NCI-H1930 (cell line): ENCODE measurements around the gene SLC39A11.
"Not testable (repeated sequence)": the region's sequence is repeated elsewhere in the genome, so short reads cannot be mapped to it uniquely, and the experiment has no call there.

Experiments used
- DNase-seq, 2 experiments: peaks; one replicate each; lab custom pipeline; 2025; lab: John Stamatoyannopoulos, UW

SLC39A11 gene

GRCh38 chr17:73071066-73071999 is 21.2 kb downstream of the SLC39A11 start:
- DNase-seq: no peak

DNA sequence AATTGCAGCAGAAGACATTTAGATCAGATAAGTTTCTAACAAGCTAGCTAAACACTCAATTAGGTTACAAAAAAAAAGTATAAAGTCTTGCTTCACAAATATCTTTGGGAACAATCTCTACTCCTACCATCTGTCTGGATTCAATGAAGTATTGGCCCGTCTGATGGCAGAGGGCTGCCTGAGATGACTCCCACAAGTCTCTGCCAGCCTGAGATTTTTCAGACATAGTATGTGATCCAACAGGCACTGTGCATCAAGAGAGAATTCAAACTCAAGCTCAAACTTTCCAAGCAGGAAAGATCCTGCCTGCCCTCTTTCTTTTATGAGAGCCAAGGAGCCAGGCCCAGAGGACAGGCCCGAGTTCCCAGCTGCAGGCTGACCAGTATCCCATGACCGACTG is 22.6 kb downstream of the SLC39A11 start:
- no peak for DNase-seq

DNA sequence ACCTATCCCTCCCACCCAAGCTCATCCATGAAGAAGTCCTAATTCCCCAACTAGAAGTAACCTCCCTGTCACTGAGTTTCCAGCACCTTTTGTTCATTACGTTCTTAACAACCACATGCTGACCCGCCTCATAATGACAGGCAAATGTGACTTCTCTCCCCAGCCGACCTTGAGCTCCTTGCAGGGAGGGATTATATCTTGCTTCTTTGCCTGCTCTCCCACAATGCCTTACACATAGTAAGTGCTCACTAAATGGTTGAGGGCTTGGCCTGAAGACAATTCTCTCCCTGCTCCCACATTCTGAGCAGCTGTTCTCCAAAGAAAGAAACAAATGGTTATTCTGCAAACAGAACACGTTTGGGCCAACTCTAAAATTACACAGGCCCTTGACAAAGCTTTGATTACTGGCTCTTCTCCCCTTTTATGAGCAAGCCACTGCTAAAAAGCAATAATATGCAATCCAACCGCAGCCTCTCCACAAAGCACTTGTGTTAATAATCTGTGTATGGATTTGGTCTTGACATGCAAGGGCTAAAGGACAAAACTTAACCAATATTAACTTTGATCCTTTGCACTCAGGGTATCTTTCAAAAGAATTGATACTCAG is 23.2 kb downstream of the SLC39A11 start:
- no peak for DNase-seq

GRCh38 chr17:73068322-73069153 is 23.9 kb downstream of the SLC39A11 start:
- DNase-seq: no peak

DNA sequence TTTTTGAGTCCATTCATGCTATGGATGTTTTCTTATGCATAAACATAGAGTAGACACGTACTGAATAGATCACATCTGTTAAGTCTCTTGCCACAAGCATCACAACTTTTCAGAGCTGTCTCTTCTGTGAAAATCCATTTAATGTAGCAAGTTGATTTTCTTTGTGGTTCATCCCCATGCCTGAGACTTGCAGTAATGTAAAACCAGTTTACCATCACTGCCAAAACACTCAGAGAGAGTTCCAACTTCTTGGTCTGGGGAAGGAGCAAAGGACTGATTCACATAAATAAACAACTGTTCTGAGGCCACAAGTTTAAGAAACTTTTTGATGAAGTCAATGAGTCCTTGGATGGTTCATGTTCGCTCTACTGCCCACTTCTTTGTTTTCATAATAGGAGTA is 24.8 kb downstream of the SLC39A11 start:
- DNase-seq: not testable (repeated sequence)

DNA sequence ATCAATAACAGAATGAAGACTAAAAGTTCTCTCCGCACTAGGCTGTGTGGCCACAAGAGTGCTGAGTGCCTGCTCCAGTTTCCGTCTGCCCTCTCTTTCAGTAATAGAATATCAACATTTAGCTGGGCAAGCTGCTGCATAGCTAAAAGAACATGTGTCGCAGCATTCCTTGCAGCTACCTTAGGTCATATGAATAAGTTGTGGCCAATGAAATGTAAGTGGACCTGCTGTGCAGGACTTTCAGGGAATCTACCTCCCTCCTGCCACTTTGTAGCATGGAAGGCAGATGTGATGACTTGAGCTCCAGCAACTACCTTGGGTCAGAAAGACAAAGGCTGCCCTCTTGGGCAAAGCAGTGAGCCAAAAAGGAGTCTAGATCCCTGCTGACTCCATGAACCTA is 25.4 kb downstream of the SLC39A11 start:
- no peak for DNase-seq

GRCh38 chr17:73066148-73066884 is 26.2 kb downstream of the SLC39A11 start:
- DNase-seq: no peak

DNA sequence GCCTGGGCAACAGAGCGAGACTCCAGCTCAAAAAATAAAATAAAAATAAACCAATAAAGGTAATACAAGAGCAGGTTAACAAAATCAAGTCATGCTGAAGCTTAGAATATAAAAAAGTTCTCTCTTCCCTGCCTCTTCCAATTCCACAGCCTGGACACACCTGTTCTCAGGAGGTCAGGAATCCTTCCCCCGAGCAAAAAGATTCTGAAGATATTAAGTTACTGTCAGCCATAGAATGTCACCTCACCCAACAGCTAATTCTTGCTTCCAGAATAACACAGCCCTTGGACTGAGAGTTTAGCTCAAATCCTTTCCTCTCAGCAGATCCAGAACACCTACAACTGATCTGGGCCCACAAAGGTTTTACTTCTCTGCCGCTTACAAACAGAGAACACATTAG is 27.1 kb downstream of the SLC39A11 start:
- DNase-seq: no peak

GRCh38 chr17:73064084-73064938 is 28.2 kb downstream of the SLC39A11 start:
- no peak for DNase-seq

- DNase-seq: no peak
Observed at GRCh38 chr17:73062726-73063125, 29.8 kb downstream of the SLC39A11 start.

DNA sequence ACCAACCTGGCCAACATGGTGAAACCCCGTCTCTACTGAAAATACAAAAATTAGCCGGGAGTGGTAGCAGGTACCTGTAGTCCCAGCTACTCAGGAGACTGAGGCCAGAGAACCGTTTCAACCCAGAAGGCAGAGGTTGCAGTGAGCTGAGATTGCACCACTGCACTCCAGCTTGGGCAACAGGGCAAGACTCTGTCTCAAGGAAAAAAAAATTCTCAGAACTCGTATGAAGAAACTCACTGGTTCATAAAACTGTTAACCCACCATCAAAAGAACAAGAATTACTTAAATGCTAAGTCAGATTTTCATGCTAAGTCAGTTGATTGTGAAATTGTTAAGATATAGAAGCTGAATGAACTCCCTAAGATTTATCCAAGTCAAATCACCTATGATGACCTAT is 31.3 kb downstream of the SLC39A11 start:
- no peak for DNase-seq

GRCh38 chr17:73060721-73061120 is 31.8 kb downstream of the SLC39A11 start:
- DNase-seq: no peak

- DNase-seq: not testable (repeated sequence)
Observed at GRCh38 chr17:73059713-73060112, 32.8 kb downstream of the SLC39A11 start.

- DNase-seq: no peak
Observed at GRCh38 chr17:73058022-73058421, 34.5 kb downstream of the SLC39A11 start.

DNA sequence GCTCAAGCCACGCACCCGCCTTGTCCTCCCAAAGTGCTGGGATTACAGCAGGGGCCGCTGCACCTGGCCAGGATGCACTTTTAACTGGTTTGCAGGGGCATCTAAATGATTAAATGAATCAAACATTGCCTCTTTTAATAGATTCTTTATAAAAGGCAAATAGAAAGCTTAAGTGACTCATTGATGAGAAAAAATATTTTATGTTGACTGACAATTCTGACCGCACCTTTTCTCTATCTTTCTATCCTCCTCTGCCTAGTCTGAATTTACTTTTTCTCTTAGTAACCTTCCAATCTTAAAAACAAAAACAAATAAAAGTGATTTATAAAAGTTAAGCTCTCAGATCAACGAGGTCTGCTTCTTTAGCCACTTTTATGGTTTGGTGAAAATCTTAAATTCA is 35.3 kb downstream of the SLC39A11 start:
- DNase-seq: no peak

- DNase-seq: no peak
Observed at GRCh38 chr17:73052923-73053322, 39.6 kb downstream of the SLC39A11 start.

DNA sequence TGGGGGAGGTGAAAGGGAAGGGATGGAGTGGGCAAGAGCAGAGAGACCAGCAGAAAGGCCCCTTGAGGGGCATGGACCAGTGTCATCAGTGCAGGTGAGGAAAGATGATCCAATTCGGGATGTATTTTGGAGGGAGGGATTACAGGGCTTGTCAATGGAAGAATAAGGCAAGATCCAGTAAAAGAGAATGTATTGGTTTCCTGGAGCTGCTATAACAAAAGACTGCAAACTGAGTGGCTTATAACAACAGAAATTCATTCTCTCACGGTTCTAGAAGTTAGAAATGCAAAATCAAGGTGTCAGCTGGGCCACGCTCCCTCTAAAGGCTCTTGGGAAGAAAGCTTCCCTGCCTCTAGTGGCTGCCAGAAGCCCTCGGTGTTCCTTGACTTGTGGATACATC is 41.7 kb downstream of the SLC39A11 start:
- DNase-seq: no peak

DNA sequence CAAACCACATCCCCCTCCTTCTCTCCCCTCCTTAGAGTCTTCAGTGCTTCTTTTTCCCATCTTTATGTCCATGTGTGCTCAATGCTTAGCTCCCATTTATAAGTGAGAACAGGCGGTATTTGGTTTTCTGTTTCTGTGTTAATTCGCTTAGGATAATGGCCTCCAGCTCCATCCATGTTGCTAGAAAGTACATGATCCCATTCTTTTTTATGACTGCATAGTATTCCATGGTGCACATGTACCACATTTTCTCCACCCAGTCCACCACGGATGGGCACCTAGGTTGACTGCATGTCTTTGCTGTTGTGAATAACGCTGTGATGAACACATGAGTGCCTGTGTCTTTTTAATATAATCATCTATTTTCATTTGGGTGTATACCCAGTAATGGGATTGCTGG is 44.3 kb downstream of the SLC39A11 start:
- no peak for DNase-seq

DNA sequence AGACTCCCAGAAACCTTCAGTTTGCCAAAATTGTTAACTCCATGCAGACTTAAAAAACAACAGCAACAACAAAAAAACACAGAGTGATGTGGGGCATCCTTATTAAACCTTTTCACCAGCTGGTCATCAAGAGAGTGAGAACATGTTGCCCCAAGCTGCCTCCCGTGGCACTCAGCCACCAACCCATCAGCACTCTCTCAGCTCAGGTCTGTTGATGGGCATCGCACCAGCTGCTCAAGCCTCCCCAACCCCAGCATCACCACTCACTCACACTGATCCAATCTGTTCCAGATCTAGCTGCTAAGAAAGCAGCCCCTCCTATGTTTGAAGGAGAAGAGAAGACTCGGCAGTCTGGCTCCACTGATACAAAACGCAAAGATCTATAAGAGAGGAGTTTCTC is 46.8 kb downstream of the SLC39A11 start:
- DNase-seq: no peak

- DNase-seq: no peak
Observed at GRCh38 chr17:73043686-73044581, 48.6 kb downstream of the SLC39A11 start.
